ENCODE results near the gene XXYLT1. TPM values are rescaled to one million over a fixed set of nuclear protein-coding genes. Genes with fewer than 3 reads are reported as not detected.

The XXYLT1 gene
- total RNA-seq, 1 experiment from 2014 or later = 29.2 TPM

DNA sequence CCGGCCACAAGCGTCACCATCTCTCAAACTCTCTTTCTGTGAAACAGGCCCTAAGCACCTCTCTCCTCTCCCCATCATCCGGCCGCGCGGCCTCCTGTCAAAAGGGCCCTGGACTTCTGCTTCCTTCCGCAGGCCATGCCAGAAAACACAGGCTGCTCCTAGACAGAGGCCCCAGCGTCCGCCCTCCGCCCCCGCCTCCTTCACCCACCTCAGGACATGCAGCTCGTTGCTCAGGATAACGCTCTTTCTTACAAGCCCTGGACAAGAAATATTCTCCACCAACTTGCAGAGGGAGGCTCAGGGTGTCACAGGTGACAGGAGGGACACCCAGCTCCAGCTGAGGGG is 212.0 kb downstream of the XXYLT1 start:
- intact Hi-C loops (cut with micrococcal nuclease; ENCODE audit: unreplicated experiment) = no loop called here
- Mint-ChIP-seq H3K9me3 (ENCODE audit: low read depth, unreplicated experiment) (no peaks in the 10 kb centered on the region), H3K4me3 (ENCODE audit: low read depth, unreplicated experiment) (no peak overlapping the region), H3K27ac (ENCODE audit: unreplicated experiment) (no peak overlapping the region), H3K36me3 (ENCODE audit: insufficient read depth, unreplicated experiment) (peaks cover 5% of the 10 kb centered on the region), H3K4me1 (ENCODE audit: low read depth, unreplicated experiment) (no peaks in the 10 kb centered on the region), H3K27me3 (ENCODE audit: unreplicated experiment) (peaks cover 52% of the 10 kb centered on the region)
- no TSS peak for BruUV-seq (replicated peaks)
- CTCF ChIA-PET = interaction anchor here (1.1 kb wide), 1 partner anchor 16 kb away, joined by 3 read pairs; no protein-coding TSS in a partner anchor
- TF ChIP-seq, protein P1, sequence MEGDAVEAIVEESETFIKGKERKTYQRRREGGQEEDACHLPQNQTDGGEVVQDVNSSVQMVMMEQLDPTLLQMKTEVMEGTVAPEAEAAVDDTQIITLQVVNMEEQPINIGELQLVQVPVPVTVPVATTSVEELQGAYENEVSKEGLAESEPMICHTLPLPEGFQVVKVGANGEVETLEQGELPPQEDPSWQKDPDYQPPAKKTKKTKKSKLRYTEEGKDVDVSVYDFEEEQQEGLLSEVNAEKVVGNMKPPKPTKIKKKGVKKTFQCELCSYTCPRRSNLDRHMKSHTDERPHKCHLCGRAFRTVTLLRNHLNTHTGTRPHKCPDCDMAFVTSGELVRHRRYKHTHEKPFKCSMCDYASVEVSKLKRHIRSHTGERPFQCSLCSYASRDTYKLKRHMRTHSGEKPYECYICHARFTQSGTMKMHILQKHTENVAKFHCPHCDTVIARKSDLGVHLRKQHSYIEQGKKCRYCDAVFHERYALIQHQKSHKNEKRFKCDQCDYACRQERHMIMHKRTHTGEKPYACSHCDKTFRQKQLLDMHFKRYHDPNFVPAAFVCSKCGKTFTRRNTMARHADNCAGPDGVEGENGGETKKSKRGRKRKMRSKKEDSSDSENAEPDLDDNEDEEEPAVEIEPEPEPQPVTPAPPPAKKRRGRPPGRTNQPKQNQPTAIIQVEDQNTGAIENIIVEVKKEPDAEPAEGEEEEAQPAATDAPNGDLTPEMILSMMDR (IDR thresholded peaks at IDR 0.05; ENCODE audit: unreplicated experiment) = no peak
- DNase-seq = no peak

DNA sequence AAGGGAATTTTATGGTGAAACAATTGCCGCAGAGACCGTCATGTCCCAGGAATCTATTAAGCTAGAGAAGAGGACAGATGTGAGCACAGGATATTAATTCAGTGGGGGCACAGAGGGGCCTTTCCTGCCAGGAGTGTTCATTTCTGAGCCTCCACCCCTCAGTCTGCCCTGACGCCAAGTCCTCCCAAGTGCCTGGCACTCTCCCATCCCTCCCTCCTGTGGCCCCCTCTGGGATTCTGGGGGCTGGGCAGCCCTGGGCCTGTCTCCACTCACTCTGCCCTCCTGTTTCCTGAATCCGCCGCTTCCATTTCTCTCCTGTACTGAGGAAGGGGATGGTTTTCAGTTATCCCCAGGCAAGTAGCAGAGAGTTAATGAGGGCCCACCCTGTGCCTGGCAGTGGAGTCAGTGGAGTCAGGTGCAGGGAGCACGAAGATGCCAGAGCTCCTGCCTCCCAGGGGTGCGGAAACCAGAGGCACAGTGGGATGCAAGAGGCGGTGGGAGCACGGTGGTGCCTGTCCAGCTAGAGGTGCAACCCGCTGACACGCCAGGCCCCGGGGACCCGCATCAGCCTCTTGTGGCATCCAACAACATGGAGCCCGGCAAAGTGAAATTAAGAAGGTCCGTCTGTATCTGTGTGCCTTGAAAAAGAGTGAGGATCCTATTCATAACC is 212.5 kb downstream of the XXYLT1 start:
- H3K4me3 Mint-ChIP-seq (ENCODE audit: low read depth, unreplicated experiment) = no peak overlapping the region
- intact Hi-C loops (cut with micrococcal nuclease; ENCODE audit: unreplicated experiment) = no loop called here
- no peaks in the 10 kb centered on the region for H3K9me3 Mint-ChIP-seq (ENCODE audit: low read depth, unreplicated experiment)
- H3K36me3 Mint-ChIP-seq (ENCODE audit: insufficient read depth, unreplicated experiment) = peaks cover 5% of the 10 kb centered on the region
- no peak for DNase-seq
- H3K4me1 Mint-ChIP-seq (ENCODE audit: low read depth, unreplicated experiment) = no peaks in the 10 kb centered on the region
- no peak overlapping the region for H3K27ac Mint-ChIP-seq (ENCODE audit: unreplicated experiment)
- no TSS peak for BruUV-seq (replicated peaks)
- peaks cover 57% of the 10 kb centered on the region for H3K27me3 Mint-ChIP-seq (ENCODE audit: unreplicated experiment)
- TF ChIP-seq, protein P1 (IDR thresholded peaks at IDR 0.05; ENCODE audit: unreplicated experiment) = no peak
- CTCF ChIA-PET = interaction anchor here (0.6 to 1.3 kb wide), 4 partner anchors 9 to 118 kb away, joined by 3 to 6 read pairs (median 4); no protein-coding TSS in a partner anchor

DNA sequence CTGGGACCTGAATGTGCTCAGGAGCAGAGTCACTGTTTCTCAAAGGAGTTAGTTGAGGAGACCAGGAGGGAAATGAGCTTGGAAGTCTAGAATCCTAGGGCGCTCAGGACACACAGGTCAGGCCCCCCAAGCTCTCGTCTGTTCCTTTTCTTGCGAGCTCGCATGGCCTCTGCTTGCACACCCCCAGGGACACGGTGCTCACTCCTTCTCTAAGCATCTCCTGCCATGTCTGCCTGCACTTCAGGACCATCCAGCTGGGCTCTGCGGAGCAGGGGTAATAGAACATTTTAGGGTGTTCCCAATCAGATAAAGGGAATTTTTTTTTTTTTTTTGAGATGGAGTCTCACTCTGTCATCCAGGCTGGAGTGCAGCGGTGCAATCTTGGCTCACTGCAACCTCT is 213.2 kb downstream of the XXYLT1 start:
- DNase-seq = no peak
- peaks cover 64% of the 10 kb centered on the region for H3K27me3 Mint-ChIP-seq (ENCODE audit: unreplicated experiment)
- TF ChIP-seq, protein P1 (IDR thresholded peaks at IDR 0.05; ENCODE audit: unreplicated experiment) = no peak
- H3K36me3 Mint-ChIP-seq (ENCODE audit: insufficient read depth, unreplicated experiment) = peaks cover 5% of the 10 kb centered on the region
- no peaks in the 10 kb centered on the region for H3K4me1 Mint-ChIP-seq (ENCODE audit: low read depth, unreplicated experiment)
- no peaks in the 10 kb centered on the region for H3K9me3 Mint-ChIP-seq (ENCODE audit: low read depth, unreplicated experiment)
- BruUV-seq (replicated peaks) = no TSS peak
- H3K4me3 Mint-ChIP-seq (ENCODE audit: low read depth, unreplicated experiment) = no peak overlapping the region
- intact Hi-C loops (cut with micrococcal nuclease; ENCODE audit: unreplicated experiment) = no loop called here
- CTCF ChIA-PET = interaction anchor here (0.6 to 1.3 kb wide), 3 partner anchors 9 to 119 kb away, joined by 4 to 6 read pairs (median 5); no protein-coding TSS in a partner anchor
- no peak overlapping the region for H3K27ac Mint-ChIP-seq (ENCODE audit: unreplicated experiment)

DNA sequence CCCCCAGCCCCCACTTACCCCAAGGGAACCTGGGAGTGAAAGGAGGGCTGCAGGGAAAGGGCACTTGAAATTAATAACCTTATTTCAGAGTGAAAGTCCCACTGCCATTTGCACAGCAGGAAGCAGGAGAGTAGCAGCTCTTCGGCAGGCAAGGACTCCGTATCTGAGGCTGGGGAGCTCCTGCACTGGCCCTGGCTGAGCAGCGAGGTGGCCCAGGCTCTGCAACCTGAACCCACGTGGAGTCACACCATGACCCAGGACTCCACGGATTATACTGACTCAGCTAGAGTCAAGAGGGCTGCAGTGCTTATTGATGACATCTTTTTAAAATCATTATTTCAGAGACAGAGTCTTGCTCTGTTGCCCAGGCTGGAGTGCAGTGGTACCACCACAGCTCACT is 214.5 kb downstream of the XXYLT1 start:
- BruUV-seq (replicated peaks) = no TSS peak
- no peaks in the 10 kb centered on the region for H3K36me3 Mint-ChIP-seq (ENCODE audit: insufficient read depth, unreplicated experiment)
- no peaks in the 10 kb centered on the region for H3K4me1 Mint-ChIP-seq (ENCODE audit: low read depth, unreplicated experiment)
- no peak overlapping the region for H3K4me3 Mint-ChIP-seq (ENCODE audit: low read depth, unreplicated experiment)
- CTCF ChIA-PET = interaction anchor here (1.1 kb wide), 1 partner anchor 11 kb away, joined by 4 read pairs; no protein-coding TSS in a partner anchor
- TF ChIP-seq, protein P1 (IDR thresholded peaks at IDR 0.05; ENCODE audit: unreplicated experiment) = no peak
- no peak for DNase-seq
- peaks cover 68% of the 10 kb centered on the region for H3K27me3 Mint-ChIP-seq (ENCODE audit: unreplicated experiment)
- H3K9me3 Mint-ChIP-seq (ENCODE audit: low read depth, unreplicated experiment) = no peaks in the 10 kb centered on the region
- intact Hi-C loops (cut with micrococcal nuclease; ENCODE audit: unreplicated experiment) = no loop called here
- H3K27ac Mint-ChIP-seq (ENCODE audit: unreplicated experiment) = no peak overlapping the region
